GM12878 (cell line): Measurements from ENCODE around the gene SRD5A1. TPM values are rescaled to one million over a fixed set of nuclear protein-coding genes. Genes with fewer than 3 reads are reported as not detected.

Experiments
- ATAC-seq: fragments of 200-7000 bp; cut with Tn5 transposase; 3 replicates; pipeline ENCODE4 v1.9.1; 2020; ENCODE audit warnings: mild to moderate bottlenecking, moderate library complexity
- BruUV-seq: library from RNA; stranded (reverse); fragments of 400-500 nt; replicated peaks from 2 replicates; lab custom pipeline; 2021; lab: Mats Ljungman, UMichigan
- CTCF ChIA-PET: fragments of 300-600 bp; sonication (Branson Sonifier 250); formaldehyde crosslinking; extraction: SDS; loops from one replicate; lab custom pipeline; 2021; ENCODE audit warnings: inconsistent platforms; lab: Yijun Ruan, JAX
- POLR2A ChIA-PET: fragments of 350-600 bp; formaldehyde crosslinking; extraction: SDS; loops from one replicate; lab custom pipeline; 2021; ENCODE audit warnings: inconsistent platforms; lab: Charles Lee
- RAD21 ChIA-PET: fragments of 300-600 bp; sonication (Branson Sonifier 250); formaldehyde crosslinking; loops from one replicate; lab custom pipeline; 2023; ENCODE audit warnings: antibody characterized with exemption; ENCODE audit not compliant: unreplicated experiment; lab: Charles Lee
- SMC1A ChIA-PET: fragments of 300-600 bp; sonication (Branson Sonifier 250); formaldehyde crosslinking; loops from one replicate; lab custom pipeline; 2023; ENCODE audit not compliant: unreplicated experiment, uncharacterized antibody; lab: Charles Lee
- DNase-seq: peaks from one replicate; pipeline ENCODE4 v3.0.0-alpha.2; 2011; ENCODE audit warnings: low read depth, low spot score
- FAIRE-seq: peaks from 3 replicates; lab custom pipeline; 2011; peaks lifted over from hg19 to GRCh38; lab: Jason Lieb, UNC
- H2AFZ ChIP-seq: 2 replicates; pipeline ENCODE4 v1.6.0; 2011; ENCODE audit warnings: low read depth, low read length, control low read depth; ENCODE audit not compliant: control insufficient read depth
- H3K27ac ChIP-seq: 2 replicates; pipeline ENCODE4 v1.5.1; 2011; ENCODE audit warnings: control low read depth; ENCODE audit not compliant: control insufficient read depth, insufficient read depth
- H3K27me3 ChIP-seq, 2 experiments: replicated peaks in 1 of 2; 2 replicates each; pipeline versions ENCODE4 v1.6.0 to v1.6.1; 2011; ENCODE audit warnings: low read length in 1 of 2; ENCODE audit not compliant: control insufficient read depth in 2 of 2, insufficient read depth in 2 of 2
- H3K36me3 ChIP-seq, 2 experiments: 2 replicates each; pipeline ENCODE4 v1.5.1; 2011; ENCODE audit warnings: low read length in 1 of 2; ENCODE audit not compliant: control insufficient read depth in 2 of 2, insufficient read depth in 2 of 2
- H3K4me1 ChIP-seq: 2 replicates; pipeline ENCODE4 v1.6.1; 2011; ENCODE audit warnings: mild to moderate bottlenecking, low read length, moderate library complexity, mixed read lengths; ENCODE audit not compliant: control insufficient read depth, insufficient read depth
- H3K4me2 ChIP-seq: 2 replicates; pipeline ENCODE4 v1.6.0; 2011; ENCODE audit warnings: control low read depth; ENCODE audit not compliant: control insufficient read depth, insufficient read depth
- H3K4me3 ChIP-seq: fragments of 200-600 bp; sonication (generic); 2 replicates; pipeline ENCODE4 v1.5.1; 2016
- H3K79me2 ChIP-seq: 2 replicates; pipeline ENCODE4 v1.6.0; 2011; ENCODE audit warnings: low read length; ENCODE audit not compliant: control insufficient read depth, insufficient read depth
- H3K9ac ChIP-seq: 2 replicates; pipeline ENCODE4 v1.8.0; 2011; ENCODE audit warnings: low read length, control low read depth, mixed read lengths; ENCODE audit not compliant: control insufficient read depth, insufficient read depth
- H3K9me3 ChIP-seq: replicated peaks from 3 replicates; pipeline ENCODE4 v1.5.1; 2011; ENCODE audit warnings: mild to moderate bottlenecking, low read length; ENCODE audit not compliant: control insufficient read depth, insufficient read depth
- H4K20me1 ChIP-seq: 2 replicates; pipeline ENCODE4 v1.6.0; 2011; ENCODE audit not compliant: control insufficient read depth, insufficient read depth
- CBFB ChIP-seq: IDR thresholded peaks from 2 replicates; pipeline ENCODE4 v1.6.1; 2016; ENCODE audit warnings: antibody characterized with exemption, low read depth
- CREB1 ChIP-seq: IDR thresholded peaks from 2 replicates; pipeline ENCODE4 v1.6.1; 2012; ENCODE audit warnings: low read depth, mild to moderate bottlenecking, inconsistent platforms
- E2F8 ChIP-seq: fragments of 450-650 bp; IDR thresholded peaks from 2 replicates; pipeline ENCODE4 v1.6.1; 2018; ENCODE audit warnings: mild to moderate bottlenecking, low read depth, moderate library complexity; ENCODE audit not compliant: partially characterized antibody
- GATAD2B ChIP-seq: fragments of 450-650 bp; conservative IDR thresholded peaks from 2 replicates; pipeline ENCODE4 v1.6.1; 2017; ENCODE audit warnings: low read depth, mild to moderate bottlenecking, moderate library complexity
- PML ChIP-seq: IDR thresholded peaks from 2 replicates; pipeline ENCODE4 v1.6.1; 2012; ENCODE audit warnings: low read length, inconsistent platforms
- YBX1 ChIP-seq: fragments of 450-650 bp; IDR thresholded peaks from 2 replicates; pipeline ENCODE4 v1.6.1; 2016; ENCODE audit warnings: antibody characterized with exemption
- WGBS: methylation state at CpG from one replicate; pipeline ENCODE4 v1.1.6; 2016; ENCODE audit warnings: low lambda C conversion rate; ENCODE audit not compliant: insufficient replicate concordance, insufficient coverage; ENCODE audit errors: missing lambda C conversion rate; 5-methylcytosine and 5-hydroxymethylcytosine counted together
- in situ Hi-C: fragments of 300-500 bp; cut with MboI; formaldehyde crosslinking; loops from 9 replicates; pipeline ENCODE4 v1.14.3; 2018; ENCODE audit warnings: mixed read lengths
- intact Hi-C: fragments of 100-400 bp; cut with micrococcal nuclease; formaldehyde crosslinking; loops from one replicate; pipeline ENCODE4 v1.14.2; 2022; ENCODE audit not compliant: unreplicated experiment
- polyA plus RNA-seq, 11 experiments: library from polyadenylated mRNA; depleted of rRNA in 4 of 11; unstranded in 6 of 11; stranded (reverse) in 5 of 11; fragments of >200 nt; fragmentation: Nextera tagmentation in 4 of 11; fragmentation: Illumina TruSeq in 1 of 11; extraction: Ambion mirVana in 4 of 11; extraction: Trizol in 1 of 11; gene quantifications; 1 replicate in 1 of 11; 2 replicates in 10 of 11; pipeline versions ENCODE4 v1.2.1 to v1.2.3, GENCODE V29; 2011 to 2016; ENCODE audit warnings: inconsistent platforms in 2 of 11, missing spikeins in 2 of 11, low read depth in 1 of 11
- total RNA-seq, 4 experiments: library from RNA; depleted of rRNA in 3 of 4; stranded (reverse); fragments of >200 nt in 3 of 4; fragmentation: Illumina TruSeq in 1 of 4; extraction: Trizol in 1 of 4; gene quantifications; 2 replicates each; pipeline versions ENCODE4 v1.2.1 to v1.2.3, GENCODE V29; 2013 to 2021

The SRD5A1 gene
- total and polyA plus RNA-seq, 10 of the 15 experiments (the other 5 are each of a cell fraction or from before 2014, with no cell fraction given) = 0.76 to 20.1 (median 12.3) TPM

GRCh38 chr5:6623228-6623627 lies 10.0 kb upstream of the SRD5A1 start (continued):
- TF ChIP-seq YBX1 = no peak
- TF ChIP-seq CBFB = no peak
- no peak for TF ChIP-seq GATAD2B
- no peak for TF ChIP-seq CREB1
- TF ChIP-seq PML = no peak

- Histone ChIP-seq H3K36me3 (peaks cover 16 to 47% of the 10 kb centered on the region in 2 experiments), H3K79me2 (peaks cover 22% of the 10 kb centered on the region), H3K4me1 (no peaks in the 10 kb centered on the region), H3K9ac (no peak overlapping the region), H3K27me3 (no peaks in the 10 kb centered on the region), H2AFZ (no peak overlapping the region), H4K20me1 (no peaks in the 10 kb centered on the region; the same call in 1 of the 2 replicates), H3K4me3 (no peak overlapping the region), H3K4me2 (no peak overlapping the region), H3K27ac (no peak overlapping the region), H3K9me3 (peaks cover 29% of the 10 kb centered on the region; the same call in 2 of the 3 replicates)
- WGBS = 100% methylated on average over 3 of the region's 3 CpGs
- ChIA-PET CTCF (no interaction called here), SMC1A (interaction anchor here (1.2 to 1.5 kb wide), 2 partner anchors 9 kb away, joined by 3 to 4 read pairs; partner anchors contain the start of genes NSUN2 and SRD5A1), RAD21 (interaction anchor here (1.3 kb wide), 1 partner anchor 122 kb away, joined by 3 read pairs; no protein-coding TSS in a partner anchor), POLR2A (no interaction called here)
- FAIRE-seq (no peak), ATAC-seq (no peak; the same call in 2 of the 3 replicates), DNase-seq (no peak)
- TF ChIP-seq E2F8 = no peak
- in situ Hi-C loops = no loop called here
- BruUV-seq = no TSS peak
- intact Hi-C loops = no loop called here
These were observed 9.3 kb upstream of the SRD5A1 start for GRCh38 chr5:6623941-6624340.
